ENCODE measurements around the gene FOSB. TPM values are rescaled to one million over a fixed set of nuclear protein-coding genes. Genes with fewer than 3 reads are reported as not detected.

FOSB gene
- polyA plus RNA-seq, 1 donor: 250 TPM

- Histone ChIP-seq H3K27me3 (ENCODE audit: control insufficient read depth, insufficient read depth, low read length) (peaks cover 53% of the 10 kb centered on the region), H3K36me3 (ENCODE audit: control insufficient read depth, insufficient read depth, low read length) (no peaks in the 10 kb centered on the region), H3K4me1 (ENCODE audit: control insufficient read depth, insufficient read depth, low read length) (peaks cover 19% of the 10 kb centered on the region), H3K9me3 (ENCODE audit: control insufficient read depth, low read depth, low read length) (no peaks in the 10 kb centered on the region), H3K27ac (ENCODE audit: low read length) (no peak overlapping the region), H3K4me3 (ENCODE audit: low read length) (no peak overlapping the region)
- no peak for DNase-seq
- no CpG with 5 or more reads among the region's 5 CpGs for WGBS (ENCODE audit: insufficient coverage, low lambda C conversion rate)
Observed at GRCh38 chr19:45473367-45473681, 5.5 kb downstream of the FOSB start.

GRCh38 chr19:45473682-45474605 is 6.1 kb downstream of the FOSB start:
- H3K9me3 ChIP-seq (ENCODE audit: control insufficient read depth, low read depth, low read length): no peaks in the 10 kb centered on the region
- DNase-seq: no peak

GRCh38 chr19:45474606-45475521 is 7.1 kb downstream of the FOSB start:
- Histone ChIP-seq H3K9me3 (ENCODE audit: control insufficient read depth, low read depth, low read length) (no peaks in the 10 kb centered on the region), H3K4me1 (ENCODE audit: control insufficient read depth, insufficient read depth, low read length) (peaks cover 13% of the 10 kb centered on the region), H3K4me3 (ENCODE audit: low read length) (no peak overlapping the region), H3K36me3 (ENCODE audit: control insufficient read depth, insufficient read depth, low read length) (no peaks in the 10 kb centered on the region), H3K27ac (ENCODE audit: low read length) (no peak overlapping the region), H3K27me3 (ENCODE audit: control insufficient read depth, insufficient read depth, low read length) (peaks cover 53% of the 10 kb centered on the region)
- 50% methylated on average over 1 of the region's 28 CpGs for WGBS (ENCODE audit: insufficient coverage, low lambda C conversion rate)
- DNase-seq: no peak

More at GRCh38 chr19:45473682-45474605, 6.1 kb downstream of the FOSB start:
- Histone ChIP-seq H3K4me3 (ENCODE audit: low read length) (no peak overlapping the region), H3K4me1 (ENCODE audit: control insufficient read depth, insufficient read depth, low read length) (peaks cover 14% of the 10 kb centered on the region), H3K27me3 (ENCODE audit: control insufficient read depth, insufficient read depth, low read length) (peaks cover 53% of the 10 kb centered on the region), H3K27ac (ENCODE audit: low read length) (no peak overlapping the region), H3K36me3 (ENCODE audit: control insufficient read depth, insufficient read depth, low read length) (no peaks in the 10 kb centered on the region)
- 91% methylated on average over 9 of the region's 27 CpGs for WGBS (ENCODE audit: insufficient coverage, low lambda C conversion rate)

GRCh38 chr19:45475537-45476291 is 7.9 kb downstream of the FOSB start:
- H3K27me3 ChIP-seq (ENCODE audit: control insufficient read depth, insufficient read depth, low read length): peaks cover 53% of the 10 kb centered on the region
- H3K36me3 ChIP-seq (ENCODE audit: control insufficient read depth, insufficient read depth, low read length): no peaks in the 10 kb centered on the region
- H3K27ac ChIP-seq (ENCODE audit: low read length): no peak overlapping the region
- H3K4me1 ChIP-seq (ENCODE audit: control insufficient read depth, insufficient read depth, low read length): peaks cover 8% of the 10 kb centered on the region
- no peaks in the 10 kb centered on the region for H3K9me3 ChIP-seq (ENCODE audit: control insufficient read depth, low read depth, low read length)
- H3K4me3 ChIP-seq (ENCODE audit: low read length): no peak overlapping the region
- WGBS (ENCODE audit: insufficient coverage, low lambda C conversion rate): 100% methylated on average over 1 of the region's 6 CpGs
- no peak for DNase-seq

- Histone ChIP-seq H3K4me1 (ENCODE audit: control insufficient read depth, insufficient read depth, low read length) (peaks cover 8% of the 10 kb centered on the region), H3K27ac (ENCODE audit: low read length) (no peak overlapping the region), H3K36me3 (ENCODE audit: control insufficient read depth, insufficient read depth, low read length) (no peaks in the 10 kb centered on the region), H3K4me3 (ENCODE audit: low read length) (no peak overlapping the region), H3K9me3 (ENCODE audit: control insufficient read depth, low read depth, low read length) (no peaks in the 10 kb centered on the region), H3K27me3 (ENCODE audit: control insufficient read depth, insufficient read depth, low read length) (peaks cover 52% of the 10 kb centered on the region)
- WGBS (ENCODE audit: insufficient coverage, low lambda C conversion rate): 60% methylated on average over 1 of the region's 5 CpGs
- DNase-seq: no peak
Observed at GRCh38 chr19:45476304-45476703, 8.5 kb downstream of the FOSB start.

- no peaks in the 10 kb centered on the region for H3K9me3 ChIP-seq (ENCODE audit: control insufficient read depth, low read depth, low read length)
- H3K27me3 ChIP-seq (ENCODE audit: control insufficient read depth, insufficient read depth, low read length): peaks cover 43% of the 10 kb centered on the region
- no CpG with 5 or more reads among the region's 5 CpGs for WGBS (ENCODE audit: insufficient coverage, low lambda C conversion rate)
- H3K36me3 ChIP-seq (ENCODE audit: control insufficient read depth, insufficient read depth, low read length): no peaks in the 10 kb centered on the region
- no peak for DNase-seq
- H3K27ac ChIP-seq (ENCODE audit: low read length): no peak overlapping the region
- no peak overlapping the region for H3K4me3 ChIP-seq (ENCODE audit: low read length)
- H3K4me1 ChIP-seq (ENCODE audit: control insufficient read depth, insufficient read depth, low read length): peaks cover 8% of the 10 kb centered on the region
Observed at GRCh38 chr19:45477186-45477585, 9.4 kb downstream of the FOSB start.

- Histone ChIP-seq H3K36me3 (ENCODE audit: control insufficient read depth, insufficient read depth, low read length) (no peaks in the 10 kb centered on the region), H3K4me3 (ENCODE audit: low read length) (peak overlapping the region; percentile 52), H3K9me3 (ENCODE audit: control insufficient read depth, low read depth, low read length) (no peaks in the 10 kb centered on the region), H3K27me3 (ENCODE audit: control insufficient read depth, insufficient read depth, low read length) (peaks cover 36% of the 10 kb centered on the region), H3K27ac (ENCODE audit: low read length) (peak overlapping the region; percentile 93), H3K4me1 (ENCODE audit: control insufficient read depth, insufficient read depth, low read length) (peaks cover 6% of the 10 kb centered on the region)
- WGBS (ENCODE audit: insufficient coverage, low lambda C conversion rate): 11% methylated on average over 5 of the region's 12 CpGs
- DNase-seq: peak in 1 of 2 donors; percentile 35
Observed at GRCh38 chr19:45477713-45478453, 10.1 kb downstream of the FOSB start.

GRCh38 chr19:45478454-45479238 is 10.8 kb downstream of the FOSB start:
- peak overlapping the region; percentile 93 for H3K27ac ChIP-seq (ENCODE audit: low read length)

GRCh38 chr19:45483033-45483432 is 15.2 kb downstream of the FOSB start:
- H3K36me3 ChIP-seq (ENCODE audit: control insufficient read depth, insufficient read depth, low read length): no peaks in the 10 kb centered on the region
- H3K4me3 ChIP-seq (ENCODE audit: low read length): no peak overlapping the region
- H3K9me3 ChIP-seq (ENCODE audit: control insufficient read depth, low read depth, low read length): no peaks in the 10 kb centered on the region
- no CpG with 5 or more reads among the region's 5 CpGs for WGBS (ENCODE audit: insufficient coverage, low lambda C conversion rate)
- H3K27me3 ChIP-seq (ENCODE audit: control insufficient read depth, insufficient read depth, low read length): no peaks in the 10 kb centered on the region
- H3K4me1 ChIP-seq (ENCODE audit: control insufficient read depth, insufficient read depth, low read length): peaks cover 2% of the 10 kb centered on the region
- no peak overlapping the region for H3K27ac ChIP-seq (ENCODE audit: low read length)
- DNase-seq: no peak

More at GRCh38 chr19:45478454-45479238, 10.8 kb downstream of the FOSB start:
- Histone ChIP-seq H3K36me3 (ENCODE audit: control insufficient read depth, insufficient read depth, low read length) (no peaks in the 10 kb centered on the region), H3K9me3 (ENCODE audit: control insufficient read depth, low read depth, low read length) (no peaks in the 10 kb centered on the region), H3K4me1 (ENCODE audit: control insufficient read depth, insufficient read depth, low read length) (peaks cover 6% of the 10 kb centered on the region), H3K27me3 (ENCODE audit: control insufficient read depth, insufficient read depth, low read length) (peaks cover 28% of the 10 kb centered on the region), H3K4me3 (ENCODE audit: low read length) (peak overlapping the region; percentile 52)
- WGBS (ENCODE audit: insufficient coverage, low lambda C conversion rate): no CpG with 5 or more reads among the region's 39 CpGs
- peak; percentile 91 to 93 for DNase-seq

Data from large intestine (tissue), 3 donors.